MM.1S (cell line): ENCODE measurements around the gene PEDS1.

Source experiments
- DNase-seq: peaks from one replicate; pipeline ENCODE4 v3.0.0-alpha.2; 2015
- H2AFZ ChIP-seq: fragments of 300-600 bp; sonication (generic); 2 replicates; pipeline ENCODE4 v1.6.0; 2016; ENCODE audit warnings: antibody characterized with exemption, low read length
- H3F3A ChIP-seq: fragments of 300-600 bp; sonication (generic); 2 replicates; pipeline ENCODE4 v1.6.1; 2016; ENCODE audit warnings: mild to moderate bottlenecking, antibody characterized with exemption, low read length, moderate library complexity, mixed read lengths; ENCODE audit not compliant: insufficient read depth
- H3K27ac ChIP-seq: fragments of 300-600 bp; sonication (generic); 2 replicates; pipeline ENCODE4 v1.5.1; 2016; ENCODE audit warnings: mild to moderate bottlenecking, low read length
- H3K27me3 ChIP-seq: fragments of 300-600 bp; sonication (generic); replicated peaks from 2 replicates; pipeline ENCODE4 v1.6.0; 2016; ENCODE audit warnings: low read length; ENCODE audit not compliant: insufficient read depth
- H3K36me3 ChIP-seq: fragments of 300-600 bp; sonication (generic); replicated peaks from 2 replicates; pipeline ENCODE4 v1.6.1; 2016; ENCODE audit warnings: mild to moderate bottlenecking, low read length, mixed read lengths; ENCODE audit not compliant: insufficient read depth
- H3K4me1 ChIP-seq: fragments of 300-600 bp; sonication (generic); 2 replicates; pipeline ENCODE4 v1.6.1; 2016; ENCODE audit warnings: low read length, mixed read lengths
- H3K4me2 ChIP-seq: fragments of 300-600 bp; sonication (generic); 2 replicates; pipeline ENCODE4 v1.6.0; 2016; ENCODE audit warnings: low read depth, low read length
- H3K4me3 ChIP-seq: fragments of 300-600 bp; sonication (generic); 2 replicates; pipeline ENCODE4 v1.5.1; 2016; ENCODE audit warnings: low read length, mixed read lengths
- H3K79me2 ChIP-seq: fragments of 300-600 bp; sonication (generic); 2 replicates; pipeline ENCODE4 v1.6.1; 2016; ENCODE audit warnings: mixed run types, low read length, mixed read lengths
- H3K9ac ChIP-seq: fragments of 300-600 bp; sonication (generic); 2 replicates; pipeline ENCODE4 v1.6.1; 2016; ENCODE audit warnings: low read length, mixed read lengths
- H3K9me2 ChIP-seq: fragments of 300-600 bp; sonication (generic); replicated peaks from 2 replicates; pipeline ENCODE4 v1.6.1; 2016; ENCODE audit warnings: mild to moderate bottlenecking, low read length, mixed read lengths; ENCODE audit not compliant: insufficient read depth
- H3K9me3 ChIP-seq: fragments of 300-600 bp; sonication (generic); replicated peaks from 2 replicates; pipeline ENCODE4 v1.6.1; 2016; ENCODE audit warnings: mild to moderate bottlenecking, low read length, mixed read lengths; ENCODE audit not compliant: insufficient read depth
- H4K20me1 ChIP-seq: fragments of 300-600 bp; sonication (generic); 2 replicates; pipeline ENCODE4 v1.6.1; 2016; ENCODE audit warnings: mild to moderate bottlenecking, low read length, moderate library complexity, mixed read lengths; ENCODE audit not compliant: insufficient read depth
- EZH2 ChIP-seq: fragments of 300-600 bp; sonication (generic); optimal IDR thresholded peaks from 2 replicates; pipeline ENCODE3; 2017; ENCODE audit warnings: low read depth, mild to moderate bottlenecking, antibody characterized with exemption, low read length, mixed read lengths
- EZH2phosphoT487 ChIP-seq: fragments of 300-600 bp; sonication (generic); IDR thresholded peaks from 2 replicates; pipeline ENCODE4 v1.6.1; 2018; ENCODE audit warnings: antibody characterized with exemption, low read length
- TF ChIP-seq, protein P1 (sequence below): fragments of 300-600 bp; sonication (generic); IDR thresholded peaks from 2 replicates; pipeline ENCODE4 v1.5.1; 2016; ENCODE audit warnings: antibody characterized with exemption, low read length, mixed read lengths

PEDS1 gene

DNA sequence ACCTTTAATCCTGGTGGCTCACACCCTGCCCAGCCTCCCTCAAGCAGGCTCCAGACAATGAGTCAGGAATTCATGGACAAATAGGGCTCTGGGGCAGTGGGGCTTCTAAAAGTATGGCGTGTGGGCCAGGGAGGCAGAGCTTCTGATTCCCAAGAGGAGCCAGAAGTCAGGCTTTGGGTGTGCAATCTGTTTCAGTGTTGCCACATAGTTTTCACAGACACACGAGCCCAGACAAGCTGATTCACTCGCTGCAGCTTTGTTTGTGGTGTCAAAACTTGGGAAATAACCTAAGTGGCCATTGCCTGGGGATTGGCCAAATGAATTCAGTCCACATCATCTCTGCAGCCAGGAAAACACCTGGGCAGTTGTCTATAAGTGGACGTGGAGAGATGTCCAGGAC, 9.2 kb downstream of the PEDS1 start:
- H3F3A ChIP-seq = no peaks in the 10 kb centered on the region
- H3K9me3 ChIP-seq = no peaks in the 10 kb centered on the region
- H3K27me3 ChIP-seq = no peaks in the 10 kb centered on the region
- H3K9ac ChIP-seq = no peak overlapping the region
- TF ChIP-seq, protein P1, sequence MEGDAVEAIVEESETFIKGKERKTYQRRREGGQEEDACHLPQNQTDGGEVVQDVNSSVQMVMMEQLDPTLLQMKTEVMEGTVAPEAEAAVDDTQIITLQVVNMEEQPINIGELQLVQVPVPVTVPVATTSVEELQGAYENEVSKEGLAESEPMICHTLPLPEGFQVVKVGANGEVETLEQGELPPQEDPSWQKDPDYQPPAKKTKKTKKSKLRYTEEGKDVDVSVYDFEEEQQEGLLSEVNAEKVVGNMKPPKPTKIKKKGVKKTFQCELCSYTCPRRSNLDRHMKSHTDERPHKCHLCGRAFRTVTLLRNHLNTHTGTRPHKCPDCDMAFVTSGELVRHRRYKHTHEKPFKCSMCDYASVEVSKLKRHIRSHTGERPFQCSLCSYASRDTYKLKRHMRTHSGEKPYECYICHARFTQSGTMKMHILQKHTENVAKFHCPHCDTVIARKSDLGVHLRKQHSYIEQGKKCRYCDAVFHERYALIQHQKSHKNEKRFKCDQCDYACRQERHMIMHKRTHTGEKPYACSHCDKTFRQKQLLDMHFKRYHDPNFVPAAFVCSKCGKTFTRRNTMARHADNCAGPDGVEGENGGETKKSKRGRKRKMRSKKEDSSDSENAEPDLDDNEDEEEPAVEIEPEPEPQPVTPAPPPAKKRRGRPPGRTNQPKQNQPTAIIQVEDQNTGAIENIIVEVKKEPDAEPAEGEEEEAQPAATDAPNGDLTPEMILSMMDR = no peak
- TF ChIP-seq EZH2phosphoT487 = no peak
- TF ChIP-seq EZH2 = no peak
- H4K20me1 ChIP-seq = no peaks in the 10 kb centered on the region
- H3K27ac ChIP-seq = no peak overlapping the region
- no peaks in the 10 kb centered on the region for H3K36me3 ChIP-seq
- H3K79me2 ChIP-seq = peaks cover 19% of the 10 kb centered on the region
- H3K4me1 ChIP-seq = no peaks in the 10 kb centered on the region
- H3K9me2 ChIP-seq = no peaks in the 10 kb centered on the region
- no peak overlapping the region for H3K4me3 ChIP-seq
- no peak for DNase-seq
- H2AFZ ChIP-seq = no peak overlapping the region
- H3K4me2 ChIP-seq = no peak overlapping the region

DNA sequence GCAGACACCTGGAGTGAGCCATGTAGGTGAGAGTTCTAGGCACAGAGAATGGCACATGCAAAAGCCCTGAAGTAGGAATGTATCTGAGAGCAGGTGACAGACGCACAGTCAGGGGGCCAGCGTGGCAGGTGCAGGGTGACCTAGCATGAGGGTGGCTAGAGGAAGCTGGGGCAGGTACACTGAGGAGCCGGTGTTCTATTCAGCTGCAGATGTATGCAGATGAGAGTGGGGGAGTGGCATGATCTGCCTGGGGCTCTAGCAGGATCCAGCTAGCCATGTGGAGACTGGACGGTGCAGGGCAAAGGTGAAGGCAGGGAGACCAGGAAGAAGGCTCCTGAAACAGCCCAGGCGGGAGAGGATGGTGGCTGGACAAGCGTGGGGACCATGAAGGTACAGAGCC, 10.7 kb downstream of the PEDS1 start:
- no peak for TF ChIP-seq EZH2
- TF ChIP-seq EZH2phosphoT487 = no peak
- TF ChIP-seq, protein P1 = no peak
- Histone ChIP-seq H3K27me3 (no peaks in the 10 kb centered on the region), H2AFZ (no peak overlapping the region), H3K4me1 (no peaks in the 10 kb centered on the region), H3K9ac (no peak overlapping the region), H3K79me2 (peaks cover 9% of the 10 kb centered on the region), H4K20me1 (no peaks in the 10 kb centered on the region), H3K27ac (no peak overlapping the region), H3K36me3 (no peaks in the 10 kb centered on the region), H3K9me2 (no peaks in the 10 kb centered on the region), H3K4me2 (no peak overlapping the region), H3K9me3 (no peaks in the 10 kb centered on the region), H3F3A (no peaks in the 10 kb centered on the region), H3K4me3 (no peak overlapping the region)
- no peak for DNase-seq

DNA sequence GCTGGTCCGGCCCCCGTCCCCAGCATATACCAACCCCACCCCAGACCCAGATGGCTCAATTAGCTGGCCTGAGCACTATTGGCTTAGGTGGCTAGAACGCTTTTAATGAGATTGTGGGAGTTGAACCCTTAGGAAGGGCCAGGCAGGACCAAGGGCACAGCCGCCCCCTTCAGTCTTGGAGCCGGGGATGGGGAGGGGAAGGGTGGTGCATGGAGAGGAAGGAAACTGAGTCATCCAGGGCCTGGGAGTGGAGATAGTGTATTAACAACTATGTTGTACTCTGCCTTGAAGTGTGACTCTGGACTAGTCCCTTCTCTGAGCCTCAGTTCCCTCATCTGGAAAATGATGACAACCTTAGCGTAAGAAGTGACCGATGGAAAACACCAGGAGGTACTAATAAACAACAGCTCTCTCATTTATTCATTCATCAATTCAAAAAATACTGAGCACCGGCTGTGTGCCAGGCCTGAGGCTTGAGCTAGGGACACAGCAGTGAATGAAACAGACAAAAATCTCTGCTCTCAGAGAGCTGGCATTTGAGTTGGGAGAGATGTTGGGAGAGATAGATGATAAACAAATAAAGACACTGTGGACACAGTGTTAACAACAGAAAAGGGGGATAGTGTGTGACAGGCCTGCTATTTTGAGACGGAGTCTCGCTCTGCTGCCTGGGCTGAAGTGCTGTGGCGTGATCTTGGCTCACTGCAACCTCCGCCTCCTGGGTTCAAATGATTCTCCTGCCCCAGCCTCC, 11.5 kb downstream of the PEDS1 start:
- Histone ChIP-seq H3K27ac (no peak overlapping the region), H3K4me3 (no peak overlapping the region), H3K9me2 (no peaks in the 10 kb centered on the region), H2AFZ (no peak overlapping the region), H3K79me2 (peaks cover 6% of the 10 kb centered on the region), H4K20me1 (no peaks in the 10 kb centered on the region), H3K27me3 (no peaks in the 10 kb centered on the region), H3K36me3 (no peaks in the 10 kb centered on the region), H3F3A (no peaks in the 10 kb centered on the region), H3K4me2 (no peak overlapping the region), H3K4me1 (no peaks in the 10 kb centered on the region), H3K9ac (no peak overlapping the region), H3K9me3 (no peaks in the 10 kb centered on the region)
- no peak for DNase-seq
- TF ChIP-seq EZH2 = no peak
- TF ChIP-seq EZH2phosphoT487 = no peak
- TF ChIP-seq, protein P1 = no peak
